ENCODE data around the gene ROR2. TPM values are rescaled to one million over a fixed set of nuclear protein-coding genes. Genes with fewer than 3 reads are reported as not detected.

Gene ROR2
- total RNA-seq, 1 experiment from 2014 or later: 2.7 TPM

GRCh38 chr9:91776409-91777291 is 173.4 kb downstream of the ROR2 start:
- no peak overlapping the region for H3K56ac ChIP-seq (ENCODE audit: insufficient read length, low read depth, low read length)
- DNase-seq: no peak
- TF ChIP-seq CTCF (conservative IDR thresholded peaks at IDR 0.05): no peak
- H2BK120ac ChIP-seq (ENCODE audit: low read depth, low read length, poor library complexity, severe bottlenecking): no peak overlapping the region
- no peaks in the 10 kb centered on the region for H3K79me2 ChIP-seq (ENCODE audit: insufficient read depth, low read length)
- Mint-ChIP-seq H3K4me3 (no peak overlapping the region), H3K27ac (no peak overlapping the region), H3K27me3 (ENCODE audit: low read depth) (peaks cover 8% of the 10 kb centered on the region; the same call in 1 of the 2 replicates), H3K36me3 (ENCODE audit: insufficient read depth in 1 of 3, low read depth in 3 of 3) (no peaks in the 10 kb centered on the region; a peak in 1 of 7 replicates), H3K4me1 (peaks cover 13 to 26% of the 10 kb centered on the region in 2 experiments), H3K9me3 (no peaks in the 10 kb centered on the region)
- H2BK20ac ChIP-seq (ENCODE audit: low read depth, low read length, poor library complexity, severe bottlenecking): no peak overlapping the region
- no peaks in the 10 kb centered on the region for H3K9me3 ChIP-seq (ENCODE audit: control insufficient read depth, low read depth, low read length)
- no peaks in the 10 kb centered on the region for H4K20me1 ChIP-seq (ENCODE audit: control insufficient read depth, insufficient read depth, insufficient read length)
- H3K23me2 ChIP-seq (ENCODE audit: insufficient read length, low read depth, low read length, poor library complexity, severe bottlenecking): no peaks in the 10 kb centered on the region
- no peak overlapping the region for H2BK15ac ChIP-seq (ENCODE audit: low read depth, low read length)
- H3K4ac ChIP-seq (ENCODE audit: low read depth, low read length): no peak overlapping the region
- H3K27me3 ChIP-seq (ENCODE audit: insufficient read depth, low read length): no peaks in the 10 kb centered on the region
- no peak overlapping the region for H3K4me2 ChIP-seq (ENCODE audit: insufficient read depth, insufficient read length, low read length)
- H3K14ac ChIP-seq (ENCODE audit: insufficient read depth, low read length): no peak overlapping the region
- H3K23ac ChIP-seq (ENCODE audit: insufficient read length, low read depth, low read length): no peak overlapping the region
- H3K27ac ChIP-seq (ENCODE audit: insufficient read length, low read depth, low read length): no peak overlapping the region
- no CpG with 5 or more reads among the region's 6 CpGs for WGBS (ENCODE audit: extremely low coverage, insufficient read length, low lambda C conversion rate)
- no peaks in the 10 kb centered on the region for H3K79me1 ChIP-seq (ENCODE audit: insufficient read depth, low read depth, low read length, poor library complexity, severe bottlenecking)
- H2BK12ac ChIP-seq (ENCODE audit: insufficient read length, low read depth, low read length): no peak overlapping the region
- H3K4me1 ChIP-seq (ENCODE audit: insufficient read depth, low read length): no peaks in the 10 kb centered on the region
- H3K9ac ChIP-seq (ENCODE audit: extremely low read depth, insufficient read length, low read length): no peak overlapping the region
- no peak overlapping the region for H4K8ac ChIP-seq (replicated peaks; ENCODE audit: insufficient read length, low read depth, low read length)
- no peak overlapping the region for H2BK5ac ChIP-seq (ENCODE audit: insufficient read length, low read length)
- no peak overlapping the region for H2AK5ac ChIP-seq (ENCODE audit: insufficient read length, low read length)
- no peak overlapping the region for H2AFZ ChIP-seq (ENCODE audit: low read length)
- H3K18ac ChIP-seq (ENCODE audit: insufficient read length, low read depth, low read length): no peak overlapping the region
- H4K5ac ChIP-seq (ENCODE audit: insufficient read length, low read depth, low read length): no peak overlapping the region
- H4K91ac ChIP-seq (ENCODE audit: insufficient read length, low read depth, low read length): no peak overlapping the region
- no peak overlapping the region for H3T11ph ChIP-seq (ENCODE audit: low read length)
